Left ventricle myocardium superior (tissue), 1 donor: ENCODE measurements around the gene MTX1. TPM values are rescaled to one million over a fixed set of nuclear protein-coding genes. Genes with fewer than 3 reads are reported as not detected.

Experiments used
- total RNA-seq: library from RNA; stranded (reverse); fragmentation: NEBNext Ultra II Directional; extraction: Animal tissue kit (Norgen Biotek cat#: 25700); gene quantifications from one replicate; pipeline ENCODE4 v1.2.1, GENCODE V29; 2021
- donor health status: DM: no; HTN: yes; CAD: no; lungs with severe emphysema.

MTX1 gene
- total RNA-seq, 1 donor from 2014 or later: 14.1 TPM

Other genes starting within 250 kb of the MTX1 start
- gene PYGO2, start 246.9 kb upstream of the MTX1 start, total RNA-seq: 14.7 TPM
- 62.1 TPM for gene SHC1, start 237.9 kb upstream of the MTX1 start, total RNA-seq
- 16.7 TPM for gene CKS1B, start 234.0 kb upstream of the MTX1 start, total RNA-seq
- gene FLAD1, start 225.4 kb upstream of the MTX1 start, total RNA-seq: 31.4 TPM
- not detected for gene LENEP, start 215.1 kb upstream of the MTX1 start, total RNA-seq
- gene ZBTB7B, start 205.9 kb upstream of the MTX1 start, total RNA-seq: 58.9 TPM
- 0.37 TPM for gene DCST2, start 174.9 kb upstream of the MTX1 start, total RNA-seq
- gene DCST1, start 174.9 kb upstream of the MTX1 start, total RNA-seq: not detected
- gene ADAM15, start 157.4 kb upstream of the MTX1 start, total RNA-seq: 84.2 TPM
- 2.3 TPM for gene EFNA4, start 145.0 kb upstream of the MTX1 start, total RNA-seq
- 1.1 TPM for gene EFNA3, start 129.9 kb upstream of the MTX1 start, total RNA-seq
- gene EFNA1, start 80.8 kb upstream of the MTX1 start, total RNA-seq: 51.0 TPM
- 8.8 TPM for gene SLC50A1, start 72.8 kb upstream of the MTX1 start, total RNA-seq
- 52.4 TPM for gene DPM3, start 68.2 kb upstream of the MTX1 start, total RNA-seq
- gene KRTCAP2, start 35.4 kb upstream of the MTX1 start, total RNA-seq: 134 TPM
- gene TRIM46, start 34.8 kb upstream of the MTX1 start, total RNA-seq: 0.22 TPM
- gene THBS3, start 798 bp upstream of the MTX1 start, total RNA-seq: 6.3 TPM
- 15.0 TPM for gene ENTREP3, start 46.8 kb downstream of the MTX1 start, total RNA-seq
- gene SCAMP3, start 53.7 kb downstream of the MTX1 start, total RNA-seq: 62.7 TPM
- 18.9 TPM for gene CLK2, start 64.8 kb downstream of the MTX1 start, total RNA-seq
- 1.5 TPM for gene HCN3, start 68.8 kb downstream of the MTX1 start, total RNA-seq
- gene PKLR, start 92.7 kb downstream of the MTX1 start, total RNA-seq: not detected
- 78.4 TPM for gene FDPS, start 100.2 kb downstream of the MTX1 start, total RNA-seq
- 22.0 TPM for gene RUSC1, start 112.2 kb downstream of the MTX1 start, total RNA-seq